22Rv1 (cell line): ENCODE measurements around the gene LYPD3.

Experiments
- ZFX ChIP-seq: fragments of 450-650 bp; IDR thresholded peaks from 2 replicates; pipeline ENCODE4 v1.6.1; 2017; ENCODE audit warnings: antibody characterized with exemption, borderline replicate concordance
- TF ChIP-seq, protein P1 (sequence below): fragments of 450-650 bp; IDR thresholded peaks from 2 replicates; pipeline ENCODE4 v1.5.1; 2017; ENCODE audit warnings: mild to moderate bottlenecking

DNA sequence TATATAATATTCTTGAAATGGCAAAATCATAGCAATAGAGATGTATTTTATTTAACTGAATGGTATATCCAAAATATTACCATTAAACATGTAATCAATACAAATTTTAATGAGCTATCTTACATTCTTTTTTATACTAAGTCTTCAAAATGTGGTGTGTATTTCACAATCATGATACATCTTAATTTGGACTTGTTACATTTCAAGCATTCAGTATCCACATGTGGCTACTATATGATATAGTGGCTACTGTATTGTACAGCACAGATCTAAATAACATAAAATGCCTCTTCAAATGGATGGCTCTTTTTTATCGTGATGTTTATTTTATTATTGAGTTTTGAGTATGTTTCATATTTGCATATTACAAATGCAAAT lies 42.7 kb downstream of the LYPD3 start:
- TF ChIP-seq, protein P1, sequence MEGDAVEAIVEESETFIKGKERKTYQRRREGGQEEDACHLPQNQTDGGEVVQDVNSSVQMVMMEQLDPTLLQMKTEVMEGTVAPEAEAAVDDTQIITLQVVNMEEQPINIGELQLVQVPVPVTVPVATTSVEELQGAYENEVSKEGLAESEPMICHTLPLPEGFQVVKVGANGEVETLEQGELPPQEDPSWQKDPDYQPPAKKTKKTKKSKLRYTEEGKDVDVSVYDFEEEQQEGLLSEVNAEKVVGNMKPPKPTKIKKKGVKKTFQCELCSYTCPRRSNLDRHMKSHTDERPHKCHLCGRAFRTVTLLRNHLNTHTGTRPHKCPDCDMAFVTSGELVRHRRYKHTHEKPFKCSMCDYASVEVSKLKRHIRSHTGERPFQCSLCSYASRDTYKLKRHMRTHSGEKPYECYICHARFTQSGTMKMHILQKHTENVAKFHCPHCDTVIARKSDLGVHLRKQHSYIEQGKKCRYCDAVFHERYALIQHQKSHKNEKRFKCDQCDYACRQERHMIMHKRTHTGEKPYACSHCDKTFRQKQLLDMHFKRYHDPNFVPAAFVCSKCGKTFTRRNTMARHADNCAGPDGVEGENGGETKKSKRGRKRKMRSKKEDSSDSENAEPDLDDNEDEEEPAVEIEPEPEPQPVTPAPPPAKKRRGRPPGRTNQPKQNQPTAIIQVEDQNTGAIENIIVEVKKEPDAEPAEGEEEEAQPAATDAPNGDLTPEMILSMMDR = no peak
- no peak for TF ChIP-seq ZFX
